ENCODE results near the gene MIEF2. TPM values are rescaled to one million over a fixed set of nuclear protein-coding genes. Genes with fewer than 3 reads are reported as not detected.

MIEF2 gene
- polyA plus RNA-seq, 3 donors: 3.5 to 6.1 (median 4.9) TPM

DNA sequence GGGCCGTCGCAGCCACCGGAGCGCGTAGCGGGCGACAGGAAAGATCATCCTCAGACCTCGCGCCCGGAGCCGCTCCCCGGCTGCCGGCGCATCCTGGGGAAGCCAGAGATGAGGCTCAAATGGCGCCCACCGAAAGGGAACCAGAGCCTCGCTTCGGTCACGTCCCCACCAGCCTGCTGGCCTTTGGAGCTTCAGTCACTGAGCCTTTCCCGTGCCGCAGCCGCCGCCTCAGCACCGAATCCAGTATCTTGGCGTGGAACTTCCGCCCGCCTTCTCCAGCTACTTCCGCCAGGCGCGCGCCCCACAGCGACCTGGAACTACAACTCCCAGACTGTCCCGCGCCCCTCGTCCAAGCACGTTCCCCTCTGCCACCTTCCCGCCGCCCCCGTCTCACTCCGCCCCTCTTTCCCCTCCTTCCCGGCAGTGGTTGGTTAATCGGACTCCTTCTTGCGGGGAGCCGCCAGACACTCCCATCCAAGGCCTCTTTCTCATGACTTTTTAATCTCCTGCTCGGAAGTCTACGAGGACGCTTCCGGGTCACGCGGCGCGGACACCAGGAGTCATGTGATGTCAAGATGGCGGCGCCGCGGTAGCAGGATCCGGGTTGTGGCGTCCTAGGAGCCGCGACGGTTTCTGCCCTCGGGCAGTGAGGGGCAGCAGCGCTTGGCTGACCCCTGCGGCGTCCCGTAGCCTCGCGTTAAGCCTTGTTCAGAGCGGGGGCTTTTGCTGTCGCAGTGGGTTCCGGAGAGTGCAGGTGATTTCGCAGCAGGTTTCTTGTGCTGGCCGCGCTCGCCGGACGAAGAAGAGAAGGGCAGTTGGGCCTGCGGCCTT lies 54.5 kb downstream of the MIEF2 start, which contains the start of the genes SMCR8 and TOP3A:
Gene SMCR8 (plus strand): TSS at position 563 of the 831 bp plus-strand sequence. CDS start 497 bp downstream, outside the sequence.
Gene TOP3A (minus strand): TSS at position 264 of the 831 bp plus-strand sequence. CDS start 216 bp downstream, at position 48.
- intact Hi-C loops (cut with micrococcal nuclease): loop anchor here (2.0 kb wide), 2 partner anchors 14 to 54 kb away; partner anchors contain the start of gene MIEF2 (in 2 of the 2)
- peaks cover 50 to 54% of the 10 kb centered on the region in 2 donors for H3K36me3 Mint-ChIP-seq
- H3K27me3 Mint-ChIP-seq (ENCODE audit: low read depth in 3 of 3): no peaks in the 10 kb centered on the region
- Histone ChIP-seq H3K9me3 (replicated peaks in 1 of 2; ENCODE audit: control insufficient read depth in 1 of 2, insufficient read depth in 1 of 2, low read length in 2 of 2) (no peaks in the 10 kb centered on the region), H2AFZ (ENCODE audit: insufficient read depth, low read depth, low read length, poor library complexity, severe bottlenecking) (peak within 1 kb of the TSS; percentile 87), H3K79me2 (ENCODE audit: insufficient read depth, low read length) (peaks cover 96% of the 10 kb centered on the region), H3K4me3 (replicated peaks in 1 of 3; ENCODE audit: low read depth in 2 of 3, low read length in 3 of 3) (peak within 1 kb of the TSS; percentile 55 to 88 (median 84)), H3K4me2 (replicated peaks; ENCODE audit: extremely low read depth, low read length, poor library complexity, severe bottlenecking) (peak within 1 kb of the TSS; percentile 99), H3K4me1 (ENCODE audit: control insufficient read depth in 1 of 2, insufficient read depth in 2 of 2, low read length in 2 of 2) (peaks cover 65 to 87% of the 10 kb centered on the region in 2 donors), H3K9ac (ENCODE audit: insufficient read depth, low read length, poor library complexity, severe bottlenecking) (peak within 1 kb of the TSS; percentile 98), H3K36me3 (replicated peaks in 1 of 2; ENCODE audit: control insufficient read depth in 1 of 2, insufficient read depth in 2 of 2, low read length in 2 of 2) (peaks cover 21 to 41% of the 10 kb centered on the region in 2 donors), H3K27me3 (ENCODE audit: control insufficient read depth in 2 of 2, insufficient read depth in 2 of 2, low read length in 2 of 2) (no peaks in the 10 kb centered on the region), H4K20me1 (ENCODE audit: insufficient read depth, low read length) (peaks cover 76% of the 10 kb centered on the region), H3K27ac (ENCODE audit: low read depth in 1 of 2, low read length in 2 of 2) (peak within 1 kb of the TSS; percentile 97 to 100)
- no peak for TF ChIP-seq CTCF (IDR thresholded peaks at IDR 0.05)
- H3K9me3 Mint-ChIP-seq: peaks cover 0 to 4% (median 2%) of the 10 kb centered on the region in 7 donors
- peak within 1 kb of the TSS; percentile 93 to 97 for H3K4me3 Mint-ChIP-seq
- peak; percentile 94 to 98 (median 97) for DNase-seq
- H3K27ac Mint-ChIP-seq: peak within 1 kb of the TSS; percentile 98 to 100 (median 100)
- peaks cover 78% of the 10 kb centered on the region for H3K4me1 Mint-ChIP-seq
- WGBS (ENCODE audit: insufficient coverage): under 1% methylated on average over 78 of the region's 78 CpGs

DNA sequence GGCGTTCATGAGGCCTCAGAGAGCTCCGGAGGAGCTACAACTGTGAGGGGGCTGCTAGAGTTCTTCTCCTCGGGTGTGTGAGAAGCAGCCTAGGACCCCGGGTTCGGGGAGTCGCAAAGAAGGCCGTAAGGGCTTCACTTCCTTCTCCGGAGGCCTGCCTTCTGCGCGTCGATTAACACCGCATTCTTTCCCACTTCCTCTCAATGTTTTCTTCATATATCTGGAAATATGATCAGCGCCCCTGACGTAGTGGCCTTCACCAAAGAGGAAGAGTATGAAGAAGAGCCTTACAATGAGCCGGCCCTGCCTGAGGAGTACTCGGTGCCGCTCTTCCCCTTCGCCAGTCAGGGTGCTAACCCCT lies 55.1 kb downstream of the MIEF2 start:
- no peak for TF ChIP-seq CTCF (IDR thresholded peaks at IDR 0.05)
- H3K4me2 ChIP-seq (replicated peaks; ENCODE audit: extremely low read depth, low read length, poor library complexity, severe bottlenecking): peak overlapping the region; percentile 99
- intact Hi-C loops (cut with micrococcal nuclease): loop anchor here (2.0 kb wide), 2 partner anchors 15 to 55 kb away; partner anchors contain the start of gene MIEF2 (in 2 of the 2)
- Mint-ChIP-seq H3K9me3 (peaks cover 0 to 4% (median 2%) of the 10 kb centered on the region in 7 donors), H3K36me3 (peaks cover 50 to 55% of the 10 kb centered on the region in 2 donors), H3K27me3 (ENCODE audit: low read depth in 3 of 3) (no peaks in the 10 kb centered on the region), H3K27ac (peak overlapping the region; percentile 98 to 100 (median 100)), H3K4me1 (peaks cover 80% of the 10 kb centered on the region), H3K4me3 (peak overlapping the region; percentile 93 to 97)
- H3K27me3 ChIP-seq (ENCODE audit: control insufficient read depth in 2 of 2, insufficient read depth in 2 of 2, low read length in 2 of 2): no peaks in the 10 kb centered on the region
- peak overlapping the region; percentile 55 to 88 (median 84) for H3K4me3 ChIP-seq (replicated peaks in 1 of 3; ENCODE audit: low read depth in 2 of 3, low read length in 3 of 3)
- H2AFZ ChIP-seq (ENCODE audit: insufficient read depth, low read depth, low read length, poor library complexity, severe bottlenecking): peak overlapping the region; percentile 87
- peak overlapping the region; percentile 97 to 100 for H3K27ac ChIP-seq (ENCODE audit: low read depth in 1 of 2, low read length in 2 of 2)
- peak overlapping the region; percentile 98 for H3K9ac ChIP-seq (ENCODE audit: insufficient read depth, low read length, poor library complexity, severe bottlenecking)
- DNase-seq: peak; percentile 81 to 93 (median 85)
- H3K9me3 ChIP-seq (replicated peaks in 1 of 2; ENCODE audit: control insufficient read depth in 1 of 2, insufficient read depth in 1 of 2, low read length in 2 of 2): no peaks in the 10 kb centered on the region
- H3K4me1 ChIP-seq (ENCODE audit: control insufficient read depth in 1 of 2, insufficient read depth in 2 of 2, low read length in 2 of 2): peaks cover 71 to 92% of the 10 kb centered on the region in 2 donors
- peaks cover 27 to 41% of the 10 kb centered on the region in 2 donors for H3K36me3 ChIP-seq (replicated peaks in 1 of 2; ENCODE audit: control insufficient read depth in 1 of 2, insufficient read depth in 2 of 2, low read length in 2 of 2)
- H4K20me1 ChIP-seq (ENCODE audit: insufficient read depth, low read length): peaks cover 77% of the 10 kb centered on the region
- H3K79me2 ChIP-seq (ENCODE audit: insufficient read depth, low read length): peaks cover 96% of the 10 kb centered on the region
- 5% methylated on average over 7 of the region's 18 CpGs for WGBS (ENCODE audit: insufficient coverage)
